Endometrial microvascular endothelial cells (primary cell): ENCODE data around the gene GDPD3. TPM values are rescaled to one million over a fixed set of nuclear protein-coding genes. Genes with fewer than 3 reads are reported as not detected.

ENCODE experiments used
- in situ Hi-C: cut with HindIII; loops from 2 replicates; pipeline ENCODE4 v1.10.0; 2017; ENCODE audit warnings: low sequenced_read_pairs, low pct_unique_long_range_greater_than_20kb; ENCODE audit errors: inconsistent ontology term
- total RNA-seq: library from RNA; depleted of rRNA; stranded (reverse); fragments of >200 nt; gene quantifications from one replicate; pipeline ENCODE4 v1.2.3, GENCODE V29; 2015; ENCODE audit errors: inconsistent ontology term

Gene GDPD3
- total RNA-seq, result 1.3 TPM

GRCh38 chr16:30113031-30113710 lies at the start of gene GDPD3:
TSS of gene GDPD3 (minus strand) at chr16:30113537. CDS start at chr16:30113478, 59 bp downstream.
- in situ Hi-C loops, result no loop called here

GRCh38 chr16:30157214-30157613 lies 43.9 kb upstream of the GDPD3 start:
- in situ Hi-C loops, result no loop called here

GRCh38 chr16:30155188-30155587 lies 41.9 kb upstream of the GDPD3 start:
- in situ Hi-C loops, result no loop called here

- in situ Hi-C loops, result no loop called here
Observed at GRCh38 chr16:30152517-30152916, 39.2 kb upstream of the GDPD3 start.

GRCh38 chr16:30151091-30151490 lies 37.8 kb upstream of the GDPD3 start:
- in situ Hi-C loops, result no loop called here

- in situ Hi-C loops, result no loop called here
Observed at GRCh38 chr16:30149250-30149930, 36.1 kb upstream of the GDPD3 start.

GRCh38 chr16:30147843-30148510 lies 34.6 kb upstream of the GDPD3 start:
- in situ Hi-C loops, result no loop called here

GRCh38 chr16:30145657-30146056 lies 32.3 kb upstream of the GDPD3 start:
- in situ Hi-C loops, result no loop called here

GRCh38 chr16:30144917-30145316 lies 31.6 kb upstream of the GDPD3 start:
- in situ Hi-C loops, result no loop called here

GRCh38 chr16:30144017-30144416 lies 30.7 kb upstream of the GDPD3 start:
- in situ Hi-C loops, result no loop called here

GRCh38 chr16:30143347-30143702 lies 30.0 kb upstream of the GDPD3 start:
- in situ Hi-C loops, result no loop called here

- in situ Hi-C loops, result no loop called here
Observed at GRCh38 chr16:30142672-30143346, 29.5 kb upstream of the GDPD3 start.

- in situ Hi-C loops, result no loop called here
Observed at GRCh38 chr16:30141750-30142149, 28.4 kb upstream of the GDPD3 start.

- in situ Hi-C loops, result no loop called here
Observed at GRCh38 chr16:30139583-30140481, 26.5 kb upstream of the GDPD3 start.

GRCh38 chr16:30137897-30138296 lies 24.6 kb upstream of the GDPD3 start:
- in situ Hi-C loops, result no loop called here

- in situ Hi-C loops, result no loop called here
Observed at GRCh38 chr16:30136971-30137605, 23.8 kb upstream of the GDPD3 start.

- in situ Hi-C loops, result no loop called here
Observed at GRCh38 chr16:30132591-30132990, 19.3 kb upstream of the GDPD3 start.

GRCh38 chr16:30131869-30132475 lies 18.6 kb upstream of the GDPD3 start:
- in situ Hi-C loops, result no loop called here
